Measurements from ENCODE around the gene MTREX.

Gene MTREX

GRCh38 chr5:55437452-55437851, 129.7 kb downstream of the MTREX start:
- no peak for DNase-seq

GRCh38 chr5:55437859-55438206, 130.0 kb downstream of the MTREX start:
- DNase-seq = no peak

GRCh38 chr5:55438998-55439397, 131.2 kb downstream of the MTREX start:
- no peak for DNase-seq

- DNase-seq = no peak
These were observed 132.4 kb downstream of the MTREX start for GRCh38 chr5:55440188-55440646.

GRCh38 chr5:55441107-55441771, 133.4 kb downstream of the MTREX start:
- DNase-seq = no peak

GRCh38 chr5:55441954-55442353, 134.2 kb downstream of the MTREX start:
- DNase-seq = no peak

GRCh38 chr5:55445791-55446190, 138.0 kb downstream of the MTREX start:
- no peak for DNase-seq

GRCh38 chr5:55446640-55447351, 139.0 kb downstream of the MTREX start:
- DNase-seq = no peak

GRCh38 chr5:55450050-55450765, 142.4 kb downstream of the MTREX start:
- DNase-seq = no peak

- DNase-seq = no peak
These were observed 144.2 kb downstream of the MTREX start for GRCh38 chr5:55451976-55452375.

GRCh38 chr5:55453211-55453610, 145.4 kb downstream of the MTREX start:
- no peak for DNase-seq

GRCh38 chr5:55454282-55454681, 146.5 kb downstream of the MTREX start:
- DNase-seq = no peak

- no peak for DNase-seq
These were observed 148.6 kb downstream of the MTREX start for GRCh38 chr5:55456216-55456895.

- no peak for DNase-seq
These were observed 151.8 kb downstream of the MTREX start for GRCh38 chr5:55459572-55459971.

GRCh38 chr5:55463613-55464012, 155.8 kb downstream of the MTREX start:
- DNase-seq = no peak

- DNase-seq = no peak
These were observed 160.2 kb downstream of the MTREX start for GRCh38 chr5:55467862-55468551.

GRCh38 chr5:55469839-55470238, 162.1 kb downstream of the MTREX start:
- DNase-seq = no peak

- DNase-seq = no peak
These were observed 162.5 kb downstream of the MTREX start for GRCh38 chr5:55470282-55470681.

GRCh38 chr5:55471468-55471867, 163.7 kb downstream of the MTREX start:
- no peak for DNase-seq

- DNase-seq = no peak
These were observed 164.9 kb downstream of the MTREX start for GRCh38 chr5:55472642-55473041.

Measured in DMS79 treated with DMSO at 0.1 percent for 48 hours (cell line).